Aorta (tissue), 5 donors: Measurements from ENCODE around the gene SULF2. TPM values are rescaled to one million over a fixed set of nuclear protein-coding genes. Genes with fewer than 3 reads are reported as not detected.

Experiments
- ATAC-seq: fragments of 200-7000 bp; cut with Tn5 transposase; one replicate; pipeline ENCODE4 v1.9.1; 2022; ENCODE audit warnings: moderate library complexity; ENCODE audit not compliant: low FRiP score
- DNase-seq, 2 donors: peaks; one replicate each; pipeline ENCODE4 v3.0.0-alpha.2; 2020
- H3K27ac ChIP-seq, 2 donors: one replicate each; pipeline ENCODE4 v1.5.1; 2013; ENCODE audit warnings: low read length in 2 of 2, mild to moderate bottlenecking in 2 of 2, moderate library complexity in 2 of 2, control low read depth in 1 of 2, inconsistent platforms in 1 of 2, low read depth in 1 of 2
- H3K27me3 ChIP-seq, 2 donors: one replicate each; pipeline ENCODE4 v1.6.1; 2013; ENCODE audit warnings: control low read depth in 1 of 2, low read length in 1 of 2, mild to moderate bottlenecking in 1 of 2, moderate library complexity in 1 of 2; ENCODE audit not compliant: insufficient read depth in 2 of 2, control insufficient read depth in 1 of 2
- H3K36me3 ChIP-seq, 2 donors: one replicate each; pipeline ENCODE4 v1.6.1; 2013; ENCODE audit warnings: control low read depth in 1 of 2, low read length in 1 of 2, mild to moderate bottlenecking in 1 of 2; ENCODE audit not compliant: insufficient read depth in 2 of 2, control insufficient read depth in 1 of 2
- H3K4me1 ChIP-seq, 2 donors: one replicate each; pipeline ENCODE4 v1.6.1; 2013; ENCODE audit warnings: low read length in 2 of 2, control low read depth in 1 of 2, mild to moderate bottlenecking in 1 of 2, moderate library complexity in 1 of 2; ENCODE audit not compliant: insufficient read depth in 2 of 2, control insufficient read depth in 1 of 2
- H3K4me3 ChIP-seq, 2 donors: one replicate each; pipeline ENCODE4 v1.5.1; 2013; ENCODE audit warnings: low read length in 2 of 2, control low read depth in 1 of 2, mild to moderate bottlenecking in 1 of 2
- H3K9me3 ChIP-seq: one replicate; pipeline ENCODE4 v1.6.1; 2013; ENCODE audit warnings: mild to moderate bottlenecking, low read length; ENCODE audit not compliant: control insufficient read depth
- WGBS, 2 donors: extraction: QIAGEN DNeasy Blood & Tissue Kit; methylation state at CpG; one replicate each; pipeline ENCODE4 v1.1.7; 2013; 5-methylcytosine and 5-hydroxymethylcytosine counted together
- intact Hi-C, 2 donors: fragments of 100-400 bp; cut with DNase I; formaldehyde crosslinking; loops; one replicate each; pipeline versions ENCODE4 v1.14.2 to v1.15.0; 2022
- polyA plus RNA-seq, 2 donors: library from polyadenylated mRNA; stranded (reverse); fragments of 200-250 nt; gene quantifications; one replicate each; pipeline ENCODE4 v1.2.3, GENCODE V29; 2013
- total RNA-seq, 2 donors: library from RNA; stranded (reverse); fragmentation: NEBNext Ultra II Directional; extraction: Animal tissue kit (Norgen Biotek cat#: 25700); gene quantifications; one replicate each; pipeline ENCODE4 v1.2.1, GENCODE V29; 2021
- donor health status: healthy with polysubstance abuse.
- donor health status: Bipolar disorder and iron deficiency.
- donor health status: DM: no; HTN: no; CAD: no.
- donor health status: DM: no; HTN: no; CAD: no.
- donor health status: DM: yes; HTN: yes; CAD: no.

SULF2 gene
- total and polyA plus RNA-seq, 4 donors: 17.7 to 145 (median 64.7) TPM

DNA sequence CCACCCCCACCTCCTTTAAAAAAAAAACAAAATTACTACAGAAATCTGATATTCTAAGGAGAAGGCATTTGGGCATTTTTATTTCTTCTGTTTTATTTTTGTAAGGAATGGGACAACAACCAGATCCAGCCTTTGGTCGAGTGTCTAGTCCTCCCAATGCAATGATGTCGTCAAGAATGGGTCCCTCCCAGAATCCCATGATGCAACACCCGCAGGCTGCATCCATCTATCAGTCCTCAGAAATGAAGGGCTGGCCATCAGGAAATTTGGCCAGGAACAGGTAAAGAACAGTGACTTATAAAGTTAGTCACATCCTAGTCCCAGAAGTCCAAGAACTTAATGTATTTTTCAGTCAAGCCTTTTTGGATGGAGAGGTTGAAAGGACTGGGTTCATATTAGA lies 133.0 kb downstream of the SULF2 start:
- no peaks in the 10 kb centered on the region for H3K4me1 ChIP-seq
- 63 to 69% methylated on average over 3 of the region's 3 CpGs for WGBS, 2 donors
- DNase-seq (no peak), ATAC-seq (no peak)
- H3K36me3 ChIP-seq: peaks cover 9 to 16% of the 10 kb centered on the region in 2 donors
- intact Hi-C loops: no loop called here
- no peaks in the 10 kb centered on the region for H3K27me3 ChIP-seq
- H3K4me3 ChIP-seq: no peak overlapping the region
- H3K27ac ChIP-seq: no peak overlapping the region
- H3K9me3 ChIP-seq: no peaks in the 10 kb centered on the region

DNA sequence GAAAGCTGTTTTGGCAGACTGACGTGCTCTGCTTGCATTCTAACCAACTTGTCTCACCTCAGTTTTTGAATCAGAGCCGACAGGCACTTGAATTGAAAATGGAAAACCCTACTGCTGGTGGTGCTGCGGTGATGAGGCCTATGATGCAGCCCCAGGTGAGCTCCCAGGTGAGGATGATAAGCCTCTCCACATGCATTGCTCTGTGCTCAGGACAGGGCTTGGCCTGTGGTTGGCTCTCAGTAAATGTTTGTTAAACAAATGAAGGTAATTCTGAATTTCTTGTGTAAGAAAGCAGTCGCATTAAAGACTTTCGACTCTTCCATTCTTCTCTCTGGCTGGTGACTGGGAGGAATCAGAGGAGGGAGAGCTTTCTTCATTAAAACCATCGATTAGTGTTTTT lies 136.3 kb downstream of the SULF2 start:
- no peak for DNase-seq
- Histone ChIP-seq H3K36me3 (peaks cover 11 to 23% of the 10 kb centered on the region in 2 donors), H3K27ac (no peak overlapping the region), H3K4me3 (no peak overlapping the region), H3K27me3 (no peaks in the 10 kb centered on the region), H3K9me3 (no peaks in the 10 kb centered on the region), H3K4me1 (no peaks in the 10 kb centered on the region)
- 58 to 67% methylated on average over 6 of the region's 6 CpGs for WGBS, 2 donors
- ATAC-seq: no peak
- intact Hi-C loops: loop anchor here in 1 of 2 donors (10.0 kb wide), 1 partner anchor 374 kb away; no protein-coding TSS in a partner anchor

GRCh38 chr20:47647994-47648393 lies 137.3 kb downstream of the SULF2 start:
- DNase-seq: no peak
- Histone ChIP-seq H3K27me3 (no peaks in the 10 kb centered on the region), H3K36me3 (peaks cover 7 to 15% of the 10 kb centered on the region in 2 donors), H3K27ac (no peak overlapping the region), H3K4me1 (no peaks in the 10 kb centered on the region), H3K9me3 (no peaks in the 10 kb centered on the region), H3K4me3 (no peak overlapping the region)
- WGBS, 2 donors: 85 to 86% methylated on average over 7 of the region's 7 CpGs
- no peak for ATAC-seq
- intact Hi-C loops: loop anchor here in 1 of 2 donors (10.0 kb wide), 1 partner anchor 373 kb away; no protein-coding TSS in a partner anchor

GRCh38 chr20:47645632-47646031 lies 139.6 kb downstream of the SULF2 start:
- no peak overlapping the region for H3K4me3 ChIP-seq
- H3K4me1 ChIP-seq: no peaks in the 10 kb centered on the region
- DNase-seq: no peak
- ATAC-seq: no peak
- H3K27me3 ChIP-seq: no peaks in the 10 kb centered on the region
- peaks cover 5 to 13% of the 10 kb centered on the region in 2 donors for H3K36me3 ChIP-seq
- WGBS, 2 donors: 85 to 88% methylated on average over 2 of the region's 2 CpGs
- H3K9me3 ChIP-seq: peaks cover 1% of the 10 kb centered on the region
- intact Hi-C loops: loop anchor here in 1 of 2 donors (10.0 kb wide), 1 partner anchor 371 kb away; no protein-coding TSS in a partner anchor
- no peak overlapping the region for H3K27ac ChIP-seq

GRCh38 chr20:47642624-47643023 lies 142.7 kb downstream of the SULF2 start:
- H3K9me3 ChIP-seq: peaks cover 1% of the 10 kb centered on the region
- intact Hi-C loops: loop anchor here in 1 of 2 donors (10.0 kb wide), 1 partner anchor 368 kb away; no protein-coding TSS in a partner anchor
- H3K36me3 ChIP-seq: peaks cover 8 to 9% of the 10 kb centered on the region in 2 donors
- DNase-seq (no peak), ATAC-seq (no peak)
- 82 to 91% methylated on average over 4 of the region's 4 CpGs for WGBS, 2 donors
- H3K27me3 ChIP-seq: no peaks in the 10 kb centered on the region
- H3K27ac ChIP-seq: no peak overlapping the region
- no peak overlapping the region for H3K4me3 ChIP-seq
- H3K4me1 ChIP-seq: peaks cover 0 to 6% of the 10 kb centered on the region in 2 donors

GRCh38 chr20:47642118-47642517 lies 143.2 kb downstream of the SULF2 start:
- intact Hi-C loops: loop anchor here in 1 of 2 donors (10.0 kb wide), 1 partner anchor 367 kb away; no protein-coding TSS in a partner anchor
- peaks cover 0 to 6% of the 10 kb centered on the region in 2 donors for H3K4me1 ChIP-seq
- H3K36me3 ChIP-seq: peaks cover 8 to 9% of the 10 kb centered on the region in 2 donors
- ATAC-seq: no peak
- H3K9me3 ChIP-seq: peaks cover 1% of the 10 kb centered on the region
- no peak for DNase-seq
- WGBS, 2 donors: 93 to 94% methylated on average over 4 of the region's 4 CpGs
- H3K27me3 ChIP-seq: no peaks in the 10 kb centered on the region
- no peak overlapping the region for H3K27ac ChIP-seq
- H3K4me3 ChIP-seq: no peak overlapping the region

GRCh38 chr20:47638851-47639250 lies 146.4 kb downstream of the SULF2 start:
- Histone ChIP-seq H3K27ac (peak overlapping the region in 1 of 2 donors; percentile 90), H3K4me1 (peaks cover 0 to 6% of the 10 kb centered on the region in 2 donors), H3K36me3 (peaks cover 9% of the 10 kb centered on the region in 2 donors), H3K9me3 (peaks cover 1% of the 10 kb centered on the region), H3K4me3 (no peak overlapping the region), H3K27me3 (no peaks in the 10 kb centered on the region)
- DNase-seq (no peak), ATAC-seq (no peak)
- intact Hi-C loops: no loop called here
- WGBS, 2 donors: 5 to 6% methylated on average over 4 of the region's 4 CpGs

- intact Hi-C loops: no loop called here
- H3K36me3 ChIP-seq: peaks cover 7 to 11% of the 10 kb centered on the region in 2 donors
- H3K9me3 ChIP-seq: no peaks in the 10 kb centered on the region
- H3K4me1 ChIP-seq: peaks cover 0 to 6% of the 10 kb centered on the region in 2 donors
- 96 to 100% methylated on average over 4 of the region's 4 CpGs for WGBS, 2 donors
- ATAC-seq (peak; percentile 17), DNase-seq (no peak)
- no peaks in the 10 kb centered on the region for H3K27me3 ChIP-seq
- H3K27ac ChIP-seq: no peak overlapping the region
- no peak overlapping the region for H3K4me3 ChIP-seq
Observed at GRCh38 chr20:47635256-47635655, 150.0 kb downstream of the SULF2 start.

DNA sequence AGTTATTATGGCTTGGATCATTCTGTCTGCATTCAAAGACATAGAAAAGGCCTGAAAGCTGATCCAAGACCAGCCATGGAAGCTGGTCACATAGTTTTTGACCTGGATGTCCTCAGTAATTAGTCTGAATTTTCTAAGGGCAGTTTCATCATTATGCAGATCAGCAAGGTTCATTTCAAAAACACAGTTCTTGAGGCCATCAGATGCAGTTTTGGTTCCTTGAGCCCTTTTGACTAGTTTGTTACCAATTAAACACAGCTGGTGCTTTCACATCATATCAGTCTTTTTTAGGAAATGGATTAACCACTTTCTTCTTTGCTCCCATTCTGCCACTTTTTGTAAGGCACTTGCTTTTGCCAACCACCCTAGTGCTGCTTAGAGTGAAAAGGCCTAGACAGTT lies 154.2 kb downstream of the SULF2 start:
- Histone ChIP-seq H3K27me3 (no peaks in the 10 kb centered on the region), H3K27ac (no peak overlapping the region), H3K36me3 (peaks cover 3 to 11% of the 10 kb centered on the region in 2 donors), H3K9me3 (no peaks in the 10 kb centered on the region), H3K4me3 (no peak overlapping the region), H3K4me1 (no peaks in the 10 kb centered on the region)
- DNase-seq: no peak
- ATAC-seq: no peak
- intact Hi-C loops: no loop called here
